EH (cell line): ENCODE measurements around the gene RGS13.
"Not testable (repeated sequence)": the region's sequence is repeated elsewhere in the genome, so short reads cannot be mapped to it uniquely, and the experiment has no call there.

Source experiments
- DNase-seq: peaks from one replicate; pipeline ENCODE4 v3.0.0-alpha.2; 2015; ENCODE audit warnings: low read depth

Gene RGS13

DNA sequence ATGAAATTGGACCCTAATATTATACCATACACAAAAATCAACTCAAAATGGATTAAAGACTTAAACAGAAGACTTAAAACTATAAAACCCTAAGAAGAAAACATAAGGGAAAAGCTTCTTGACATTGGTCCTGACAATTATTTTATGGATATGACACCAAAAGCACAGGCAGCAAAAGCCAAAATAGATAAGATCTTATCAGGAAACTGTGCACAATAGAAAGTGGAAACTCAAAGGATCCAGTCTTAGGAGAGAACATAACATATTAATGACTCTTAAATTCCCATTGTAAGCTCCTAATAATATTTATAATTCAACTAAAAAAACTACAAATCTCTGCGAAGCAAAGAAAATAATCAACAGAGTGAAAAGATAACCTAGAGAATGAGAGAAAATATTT, 39.8 kb downstream of the RGS13 start:
- no peak for DNase-seq

- DNase-seq, result no peak
These were observed 42.2 kb downstream of the RGS13 start for GRCh38 chr1:192678099-192678498.

DNA sequence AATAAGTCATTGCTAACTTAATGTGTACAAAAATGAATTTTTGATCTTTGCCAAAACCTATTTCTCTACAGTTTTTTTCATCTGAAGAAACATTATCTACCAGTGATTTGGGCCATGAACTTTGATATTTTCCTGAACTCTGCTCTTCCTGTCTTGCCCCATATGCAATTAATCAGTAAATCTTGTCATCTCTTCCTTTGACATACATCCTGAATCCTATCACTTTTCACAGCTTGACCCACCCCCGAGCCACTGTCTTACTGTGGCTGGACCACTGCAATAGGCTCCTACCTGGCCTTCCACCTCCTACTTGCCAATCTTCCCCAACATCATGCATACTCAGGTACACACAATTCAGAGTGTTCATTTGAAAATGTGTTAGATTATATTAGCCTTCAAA, 46.4 kb downstream of the RGS13 start:
- DNase-seq, result no peak

DNA sequence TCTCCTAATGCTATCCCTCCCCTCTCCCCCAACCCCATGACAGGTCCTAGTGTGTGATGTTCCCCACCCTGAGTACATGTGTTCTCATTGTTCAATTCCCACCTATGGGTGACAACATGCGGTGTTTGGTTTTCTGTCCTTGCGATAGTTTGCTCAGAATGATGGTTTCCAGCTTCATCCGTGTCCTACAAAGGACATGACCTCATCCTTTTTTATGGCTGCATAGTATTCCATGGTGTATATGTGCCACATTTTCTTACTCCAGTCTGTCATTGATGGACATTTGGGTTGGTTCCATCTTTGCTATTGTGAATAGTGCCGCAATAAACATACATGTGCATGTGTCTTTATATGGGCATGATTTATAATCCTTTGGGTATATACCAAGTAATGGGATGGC, 47.1 kb downstream of the RGS13 start:
- DNase-seq, result not testable (repeated sequence)

DNA sequence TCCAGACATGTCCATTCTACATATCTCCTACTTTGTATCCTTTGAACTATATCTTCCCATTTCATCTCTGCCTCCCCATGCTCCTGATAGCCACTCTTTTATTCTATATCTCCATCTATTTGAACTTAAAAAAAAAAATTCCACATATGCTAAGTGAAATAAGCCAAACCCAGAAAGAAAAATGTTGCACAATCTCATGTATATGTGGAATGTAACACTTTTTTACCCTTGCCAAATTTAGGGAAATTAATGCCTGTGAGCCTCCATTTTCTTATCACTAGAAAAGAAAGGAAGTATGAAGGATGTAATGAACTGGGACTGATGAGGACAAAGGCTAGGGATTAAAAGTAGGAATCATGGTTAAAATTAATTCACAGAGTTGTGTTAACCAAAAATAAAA, 53.5 kb downstream of the RGS13 start:
- DNase-seq, result no peak

- DNase-seq, result no peak
These were observed 55.1 kb downstream of the RGS13 start for GRCh38 chr1:192691041-192691440.

DNA sequence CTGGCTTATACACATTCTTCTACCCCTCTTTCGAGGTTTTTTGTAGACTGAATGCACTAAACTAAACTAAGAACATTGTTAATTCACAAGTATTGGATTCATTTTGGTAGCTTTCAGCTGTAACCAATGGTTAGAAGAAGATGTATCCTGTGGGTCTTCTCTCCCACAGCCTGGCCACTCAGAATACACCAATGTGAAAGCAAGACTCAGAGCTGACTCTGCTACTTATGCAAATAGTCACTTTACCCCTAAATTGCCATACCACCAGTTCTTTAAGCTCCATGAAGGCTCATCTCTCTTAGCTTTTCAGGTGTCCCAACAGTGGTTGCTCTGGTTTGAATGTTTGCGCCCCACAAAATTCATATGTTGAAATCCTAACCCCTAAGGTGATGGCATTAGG, 60.1 kb downstream of the RGS13 start:
- DNase-seq, result no peak

DNA sequence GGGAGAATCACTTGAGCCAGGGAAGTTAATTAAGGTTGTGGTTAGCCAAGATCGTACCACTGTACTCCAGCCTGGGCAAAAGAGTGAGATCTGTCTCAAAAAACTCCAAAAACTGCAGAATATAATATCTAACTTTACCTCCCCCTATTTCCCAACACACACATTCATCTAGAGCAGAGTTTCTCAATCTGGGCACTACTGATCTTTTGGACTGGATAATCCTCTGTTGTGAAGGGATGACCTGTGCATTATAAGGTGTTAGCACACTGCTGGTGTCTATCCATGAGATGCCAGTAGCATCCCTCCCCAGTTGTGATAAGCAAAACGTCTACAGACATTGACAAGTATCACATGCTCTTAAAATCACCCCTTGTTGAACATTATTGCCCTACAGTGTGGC, 61.8 kb downstream of the RGS13 start:
- DNase-seq, result no peak

DNA sequence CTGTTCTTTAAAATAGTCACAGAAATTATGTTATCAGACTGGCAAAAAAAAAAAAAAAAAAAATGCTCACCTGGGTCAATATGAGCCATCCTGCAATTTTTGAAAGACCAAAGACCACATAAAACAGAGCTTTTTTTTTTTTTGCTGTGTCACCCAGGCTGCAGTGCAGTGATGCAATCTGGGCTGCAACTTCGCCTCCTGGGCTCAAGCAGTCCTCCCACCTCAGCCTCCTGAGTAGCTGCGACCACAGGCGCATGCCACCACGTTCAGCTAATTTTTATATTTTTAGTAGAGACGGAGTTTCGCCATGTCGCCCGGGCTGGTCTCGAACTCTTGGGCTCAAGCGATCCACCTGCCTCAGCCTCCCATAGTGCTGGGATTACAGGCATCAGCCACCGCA, 62.8 kb downstream of the RGS13 start:
- DNase-seq, result no peak

GRCh38 chr1:192700834-192701271, 64.9 kb downstream of the RGS13 start:
- peak; percentile 94 for DNase-seq

GRCh38 chr1:192702212-192702902, 66.4 kb downstream of the RGS13 start:
- peak; percentile 90 for DNase-seq

DNA sequence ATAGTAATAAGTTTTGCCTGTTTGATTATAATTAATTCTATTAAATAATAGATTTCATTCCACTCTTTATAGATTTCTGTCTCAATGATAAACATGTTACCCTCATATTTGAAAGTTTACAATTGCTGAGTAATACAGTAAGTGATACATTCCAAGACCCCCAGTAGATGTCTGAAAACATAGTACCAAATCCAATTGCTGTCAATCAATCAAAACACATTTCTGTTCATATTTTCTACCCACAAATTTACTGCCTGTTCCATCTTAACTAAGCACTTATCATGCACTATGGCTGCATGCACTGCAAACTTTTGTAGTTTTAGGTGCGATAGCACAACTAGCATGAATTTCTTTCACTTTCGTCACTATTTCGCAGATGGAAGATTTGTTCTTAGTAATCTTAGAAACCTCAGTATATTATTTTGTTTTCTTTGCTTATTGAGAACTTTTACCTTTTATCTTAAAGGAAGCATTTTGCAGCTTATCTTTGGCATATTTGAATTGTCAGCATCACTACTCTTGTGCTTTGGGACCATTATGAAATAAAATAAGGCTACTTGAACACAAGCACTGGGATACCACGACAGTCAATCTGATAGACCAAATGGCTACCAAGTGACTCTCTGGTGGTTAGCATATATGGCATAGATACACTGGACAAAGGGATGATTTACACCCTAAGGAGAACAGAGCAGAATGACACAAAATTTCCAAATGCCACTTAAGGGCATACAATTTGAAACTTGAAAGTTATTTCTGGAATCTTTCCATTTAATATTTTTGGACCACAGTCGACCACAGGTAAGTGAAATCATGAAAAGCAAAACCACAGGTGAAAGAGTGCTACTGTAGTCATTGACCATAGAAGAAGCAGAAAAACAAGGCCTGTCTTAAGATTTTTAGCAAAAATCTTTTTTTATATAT, 67.6 kb downstream of the RGS13 start:
- DNase-seq, result no peak

- no peak for DNase-seq
These were observed 69.6 kb downstream of the RGS13 start for GRCh38 chr1:192705510-192705909.

- peak; percentile 25 for DNase-seq
These were observed 71.0 kb downstream of the RGS13 start for GRCh38 chr1:192706936-192707335.

GRCh38 chr1:192707978-192708547, 72.1 kb downstream of the RGS13 start:
- DNase-seq, result no peak

GRCh38 chr1:192709544-192709943, 73.6 kb downstream of the RGS13 start:
- peak; percentile 27 for DNase-seq
